Large intestine (tissue), 3 donors: ENCODE measurements around the gene BCAM. TPM values are rescaled to one million over a fixed set of nuclear protein-coding genes. Genes with fewer than 3 reads are reported as not detected.

ENCODE experiments used
- DNase-seq, 2 donors: peaks; one replicate each; pipeline versions ENCODE4 v3.0.0 to v3.0.0-alpha.2; 2013
- H3K27ac ChIP-seq: one replicate; pipeline ENCODE4 v1.5.1; 2013; ENCODE audit warnings: low read length
- H3K27me3 ChIP-seq: 2 replicates; pipeline ENCODE4 v1.6.1; 2013; ENCODE audit warnings: low read length; ENCODE audit not compliant: control insufficient read depth, insufficient read depth
- H3K36me3 ChIP-seq: 2 replicates; pipeline ENCODE4 v1.6.1; 2013; ENCODE audit warnings: low read length; ENCODE audit not compliant: control insufficient read depth, insufficient read depth
- H3K4me1 ChIP-seq: one replicate; pipeline ENCODE4 v1.6.1; 2013; ENCODE audit warnings: low read length; ENCODE audit not compliant: control insufficient read depth, insufficient read depth
- H3K4me3 ChIP-seq: one replicate; pipeline ENCODE4 v1.5.1; 2013; ENCODE audit warnings: low read length
- H3K9me3 ChIP-seq: one replicate; pipeline ENCODE4 v1.6.1; 2013; ENCODE audit warnings: mild to moderate bottlenecking, low read depth, low read length, moderate library complexity; ENCODE audit not compliant: control insufficient read depth
- WGBS: methylation state at CpG from one replicate; pipeline ENCODE4 v1.1.5; 2013; ENCODE audit warnings: low lambda C conversion rate; ENCODE audit not compliant: insufficient coverage; 5-methylcytosine and 5-hydroxymethylcytosine counted together
- polyA plus RNA-seq: library from polyadenylated mRNA; unstranded; fragments of 120-200 nt; gene quantifications from one replicate; pipeline ENCODE4 v1.2.1, GENCODE V29; 2013

The BCAM gene
- polyA plus RNA-seq, 1 donor, result 154 TPM

DNA sequence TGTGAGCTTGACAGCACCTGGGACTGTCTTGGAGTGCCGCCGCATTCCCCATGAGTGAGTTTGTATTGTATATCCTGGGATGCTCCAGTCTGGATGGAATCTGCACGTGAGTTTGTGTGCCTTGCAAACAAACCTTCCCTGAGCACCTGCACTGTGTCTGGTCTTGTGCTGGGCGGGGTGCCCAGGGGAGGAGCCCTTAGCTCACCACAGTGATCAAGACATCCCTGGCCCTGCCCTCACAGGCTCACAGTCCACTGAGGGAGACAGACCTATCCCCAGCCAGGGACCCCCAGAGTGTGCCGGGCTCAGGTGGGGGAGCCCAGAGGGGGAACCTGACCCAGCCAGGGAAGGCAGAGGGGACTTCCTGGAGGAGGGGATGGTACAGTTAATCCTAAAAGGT, 1.7 kb upstream of the BCAM start:
- no CpG with 5 or more reads among the region's 5 CpGs for WGBS
- H3K9me3 ChIP-seq, result no peaks in the 10 kb centered on the region
- H3K36me3 ChIP-seq, result peaks cover 11% of the 10 kb centered on the region
- DNase-seq, result peak; percentile 80 to 86
- H3K27ac ChIP-seq, result peak overlapping the region; percentile 62
- H3K4me3 ChIP-seq, result no peak overlapping the region
- H3K27me3 ChIP-seq, result no peaks in the 10 kb centered on the region
- H3K4me1 ChIP-seq, result peaks cover 31% of the 10 kb centered on the region

DNA sequence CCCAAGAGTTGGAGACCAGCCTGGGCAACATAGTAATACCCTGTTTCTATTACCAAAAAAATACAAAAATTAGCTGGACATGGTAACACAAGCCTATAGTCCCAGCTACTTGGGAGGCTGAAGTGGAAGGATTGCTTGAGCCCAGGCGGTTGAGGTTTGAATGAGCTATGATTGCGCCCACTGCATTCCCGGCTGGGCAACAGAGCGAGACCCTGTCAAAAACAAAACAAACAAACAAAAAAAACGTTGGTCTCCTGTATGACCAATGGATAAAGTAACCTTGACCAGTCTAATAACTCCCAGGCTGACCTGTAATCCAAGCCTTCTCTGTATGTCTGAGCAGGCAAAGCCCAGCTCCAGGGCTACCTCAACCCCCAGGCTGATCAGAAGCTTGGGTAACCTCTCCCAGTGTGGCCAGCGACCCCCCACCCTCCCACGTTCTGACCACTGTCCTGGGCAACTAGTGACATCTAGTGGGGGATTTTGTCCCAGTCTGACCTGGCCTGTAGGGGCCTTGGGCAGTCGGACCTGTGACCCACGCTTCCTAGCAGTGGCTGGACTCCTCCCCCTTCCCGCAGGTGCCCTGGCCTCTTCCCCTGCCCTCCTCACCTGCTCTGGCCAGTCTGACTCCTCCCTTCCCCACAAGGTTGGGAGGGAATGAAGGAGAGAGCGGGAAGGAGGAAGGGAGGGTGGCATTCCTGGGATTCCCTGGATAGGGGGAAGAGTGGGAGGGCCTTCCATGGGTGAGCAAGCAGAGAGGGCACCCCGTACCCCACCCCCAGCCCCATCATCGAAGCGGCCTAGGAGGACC, 1.0 kb upstream of the BCAM start:
- Histone ChIP-seq H3K9me3 (no peaks in the 10 kb centered on the region), H3K27me3 (no peaks in the 10 kb centered on the region), H3K27ac (peak overlapping the region; percentile 62), H3K4me3 (peak overlapping the region; percentile 47), H3K4me1 (peaks cover 37% of the 10 kb centered on the region), H3K36me3 (peaks cover 6% of the 10 kb centered on the region)
- WGBS, result no CpG with 5 or more reads among the region's 14 CpGs
- peak; percentile 49 to 63 for DNase-seq

DNA sequence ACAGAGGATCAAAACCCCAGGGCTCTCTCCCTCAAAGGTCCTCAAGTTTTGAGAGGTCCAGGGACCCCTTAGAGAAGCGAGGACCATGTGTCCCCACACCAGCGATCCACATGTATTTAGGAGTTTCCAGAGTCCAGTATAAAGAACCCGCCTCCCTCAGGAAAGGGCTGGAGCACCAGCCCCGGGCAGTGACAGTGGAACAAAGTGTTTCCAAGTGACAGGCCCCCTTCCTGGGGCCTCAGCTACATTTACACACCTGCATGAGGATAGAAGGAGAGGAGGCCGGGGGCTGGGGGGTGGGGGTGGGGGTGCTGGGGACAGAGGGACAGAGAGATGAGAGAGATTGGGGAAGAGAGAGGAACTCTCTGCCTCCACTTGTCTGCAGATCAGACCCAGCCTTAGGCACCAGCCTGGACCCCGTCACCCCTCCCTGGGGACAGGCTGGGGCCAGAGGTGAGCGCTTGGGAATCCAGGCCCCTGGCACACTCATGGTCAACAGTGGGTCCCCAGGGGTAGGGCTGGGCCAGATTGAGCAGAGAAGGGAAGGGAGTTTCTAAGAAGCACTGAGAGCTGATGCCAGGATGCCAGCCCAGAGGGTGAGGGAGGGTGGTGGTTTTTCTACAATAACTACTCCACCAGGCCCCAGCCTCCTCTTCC, 802 bp downstream of the BCAM start:
- peaks cover 18% of the 10 kb centered on the region for H3K36me3 ChIP-seq
- H3K9me3 ChIP-seq, result peaks cover 4% of the 10 kb centered on the region
- no peaks in the 10 kb centered on the region for H3K27me3 ChIP-seq
- H3K4me3 ChIP-seq, result peak overlapping the region; percentile 61
- peak in 1 of 2 donors; percentile 39 for DNase-seq
- no peak overlapping the region for H3K27ac ChIP-seq
- peaks cover 40% of the 10 kb centered on the region for H3K4me1 ChIP-seq
- WGBS, result no CpG with 5 or more reads among the region's 7 CpGs

DNA sequence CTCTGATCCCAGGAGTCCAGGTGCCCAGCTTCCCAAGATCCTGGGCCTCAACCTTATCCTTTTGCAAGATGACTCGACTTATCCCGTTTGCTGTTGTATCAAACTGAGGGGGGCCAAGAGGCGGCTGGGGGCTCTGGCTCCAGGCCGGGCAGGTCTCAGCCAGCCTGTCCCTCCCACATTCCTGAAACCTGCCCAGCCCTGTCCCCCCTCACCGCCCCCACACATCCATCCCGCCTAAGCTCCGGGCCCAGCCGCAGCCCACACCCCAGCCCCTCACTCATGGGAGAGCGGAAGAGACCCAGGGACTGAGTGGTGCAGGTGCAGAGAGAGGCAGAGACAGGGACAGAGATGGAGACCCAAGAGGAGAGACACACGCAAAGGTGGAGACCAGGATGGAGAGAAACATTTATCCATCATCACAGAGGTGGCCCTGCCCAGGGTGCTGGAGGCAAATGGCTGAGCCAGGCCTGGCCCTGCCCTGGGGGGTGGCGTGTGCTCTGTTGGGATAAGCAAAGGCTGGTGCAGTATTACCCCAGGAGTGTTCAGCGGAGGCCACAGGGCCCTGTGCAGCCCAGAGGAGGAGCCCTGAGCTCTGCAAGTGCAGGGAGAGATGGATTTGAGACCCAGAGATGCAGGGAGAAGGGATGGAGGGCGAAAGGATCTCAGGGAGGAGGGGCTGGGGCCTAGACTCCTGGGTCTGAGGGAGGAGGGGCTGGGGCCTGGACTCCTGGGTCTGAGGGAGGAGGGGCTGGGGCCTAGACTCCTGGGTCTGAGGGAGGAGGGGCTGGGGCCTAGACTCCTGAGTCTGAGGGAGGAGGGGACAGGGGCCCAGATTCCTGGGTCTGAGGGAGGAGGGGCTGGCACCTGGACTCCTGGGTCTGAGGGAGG, 1.6 kb downstream of the BCAM start:
- H3K4me3 ChIP-seq, result no peak overlapping the region
- DNase-seq, result no peak
- no CpG with 5 or more reads among the region's 13 CpGs for WGBS
- peaks cover 40% of the 10 kb centered on the region for H3K4me1 ChIP-seq
- H3K27me3 ChIP-seq, result no peaks in the 10 kb centered on the region
- H3K27ac ChIP-seq, result no peak overlapping the region
- H3K9me3 ChIP-seq, result peaks cover 4% of the 10 kb centered on the region
- H3K36me3 ChIP-seq, result peaks cover 25% of the 10 kb centered on the region

DNA sequence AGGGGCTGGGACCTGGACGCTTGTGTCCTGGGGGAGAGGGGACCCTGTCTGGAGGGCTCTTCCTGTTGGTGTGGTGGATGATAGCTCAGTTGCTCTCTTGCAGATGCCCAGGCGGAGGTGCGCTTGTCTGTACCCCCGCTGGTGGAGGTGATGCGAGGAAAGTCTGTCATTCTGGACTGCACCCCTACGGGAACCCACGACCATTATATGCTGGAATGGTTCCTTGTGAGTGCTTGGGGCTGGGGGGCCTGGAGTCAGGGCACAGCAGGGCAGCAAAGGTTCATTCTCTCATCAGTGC, 2.2 kb downstream of the BCAM start:
- no peak overlapping the region for H3K4me3 ChIP-seq
- peaks cover 26% of the 10 kb centered on the region for H3K36me3 ChIP-seq
- peaks cover 40% of the 10 kb centered on the region for H3K4me1 ChIP-seq
- DNase-seq, result no peak
- no peak overlapping the region for H3K27ac ChIP-seq
- peaks cover 4% of the 10 kb centered on the region for H3K9me3 ChIP-seq
- no CpG with 5 or more reads among the region's 7 CpGs for WGBS
- H3K27me3 ChIP-seq, result no peaks in the 10 kb centered on the region

DNA sequence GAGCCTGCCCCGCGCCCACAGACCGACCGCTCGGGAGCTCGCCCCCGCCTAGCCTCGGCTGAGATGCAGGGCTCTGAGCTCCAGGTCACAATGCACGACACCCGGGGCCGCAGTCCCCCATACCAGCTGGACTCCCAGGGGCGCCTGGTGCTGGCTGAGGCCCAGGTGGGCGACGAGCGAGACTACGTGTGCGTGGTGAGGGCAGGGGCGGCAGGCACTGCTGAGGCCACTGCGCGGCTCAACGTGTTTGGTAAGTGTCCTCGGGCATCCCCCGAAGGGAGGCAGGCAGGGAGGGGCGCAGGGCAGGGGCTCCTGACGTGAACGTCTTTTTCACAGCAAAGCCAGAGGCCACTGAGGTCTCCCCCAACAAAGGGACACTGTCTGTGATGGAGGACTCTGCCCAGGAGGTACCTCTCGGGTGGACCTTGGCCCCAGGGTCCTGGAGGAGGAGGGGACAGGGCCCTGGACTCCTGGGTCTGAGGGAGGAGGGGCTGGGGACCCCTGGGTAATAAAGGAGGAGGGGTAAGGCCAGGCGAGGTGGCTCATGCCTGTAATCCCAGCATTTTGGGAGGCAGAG, 3.3 kb downstream of the BCAM start:
- Histone ChIP-seq H3K27me3 (no peaks in the 10 kb centered on the region), H3K9me3 (peaks cover 4% of the 10 kb centered on the region), H3K36me3 (peaks cover 26% of the 10 kb centered on the region), H3K4me3 (no peak overlapping the region), H3K27ac (no peak overlapping the region), H3K4me1 (peaks cover 40% of the 10 kb centered on the region)
- peak in 1 of 2 donors; percentile 42 for DNase-seq
- no CpG with 5 or more reads among the region's 28 CpGs for WGBS

DNA sequence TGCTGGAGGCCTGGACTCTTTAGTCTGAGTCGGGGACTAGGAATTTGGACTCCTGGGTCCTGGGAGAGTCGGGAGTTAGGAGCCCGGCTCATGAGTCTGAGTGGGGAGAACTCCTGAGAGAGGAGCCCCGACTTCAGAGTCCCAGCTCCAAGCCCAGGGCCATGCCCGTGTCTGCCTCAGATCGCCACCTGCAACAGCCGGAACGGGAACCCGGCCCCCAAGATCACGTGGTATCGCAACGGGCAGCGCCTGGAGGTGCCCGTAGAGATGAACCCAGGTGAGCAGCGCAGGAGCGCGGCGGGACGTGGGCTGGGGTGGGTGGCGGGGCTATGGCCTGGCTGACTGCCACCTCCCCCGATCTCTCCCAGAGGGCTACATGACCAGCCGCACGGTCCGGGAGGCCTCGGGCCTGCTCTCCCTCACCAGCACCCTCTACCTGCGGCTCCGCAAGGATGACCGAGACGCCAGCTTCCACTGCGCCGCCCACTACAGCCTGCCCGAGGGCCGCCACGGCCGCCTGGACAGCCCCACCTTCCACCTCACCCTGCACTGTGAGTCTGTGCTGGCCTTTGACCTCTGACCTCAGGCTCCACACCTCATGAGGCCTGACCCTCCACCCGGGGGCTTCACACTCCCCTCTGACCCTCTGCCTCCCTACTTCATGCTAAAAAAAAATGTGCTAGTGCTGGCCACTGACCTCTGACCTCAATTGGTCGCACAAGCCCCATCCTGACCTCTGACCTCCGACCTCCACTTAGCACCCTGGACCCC, 4.4 kb downstream of the BCAM start:
- Histone ChIP-seq H3K27me3 (no peaks in the 10 kb centered on the region), H3K4me3 (no peak overlapping the region), H3K4me1 (peaks cover 37% of the 10 kb centered on the region), H3K27ac (no peak overlapping the region), H3K9me3 (peaks cover 4% of the 10 kb centered on the region), H3K36me3 (peaks cover 26% of the 10 kb centered on the region)
- DNase-seq, result no peak
- WGBS, result 67% methylated on average over 2 of the region's 38 CpGs

DNA sequence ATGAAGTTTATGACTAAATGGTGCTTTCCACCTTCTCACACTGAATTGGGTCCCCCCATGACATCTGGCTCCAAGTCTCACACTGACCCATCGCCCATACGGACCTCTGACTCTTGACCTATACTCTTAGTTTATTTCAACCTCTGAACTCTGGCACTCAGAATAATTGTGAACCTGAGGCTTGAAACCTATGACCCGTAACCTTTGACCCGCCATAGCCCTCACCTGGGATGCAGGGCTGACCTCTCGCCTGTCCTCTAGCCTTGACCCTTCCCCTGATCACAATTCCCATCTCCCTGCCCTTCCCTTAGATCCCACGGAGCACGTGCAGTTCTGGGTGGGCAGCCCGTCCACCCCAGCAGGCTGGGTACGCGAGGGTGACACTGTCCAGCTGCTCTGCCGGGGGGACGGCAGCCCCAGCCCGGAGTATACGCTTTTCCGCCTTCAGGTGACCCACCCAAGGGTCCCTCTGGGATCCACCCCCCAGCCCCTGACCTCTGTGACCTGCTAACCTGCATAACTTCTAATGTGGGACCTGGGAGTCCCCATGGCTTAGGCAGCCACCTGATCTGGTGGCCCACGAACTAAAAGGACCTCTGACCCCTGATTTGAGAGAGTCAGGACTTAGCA, 5.1 kb downstream of the BCAM start:
- peaks cover 26% of the 10 kb centered on the region for H3K36me3 ChIP-seq
- H3K4me3 ChIP-seq, result no peak overlapping the region
- no CpG with 5 or more reads among the region's 16 CpGs for WGBS
- H3K27me3 ChIP-seq, result no peaks in the 10 kb centered on the region
- peaks cover 4% of the 10 kb centered on the region for H3K9me3 ChIP-seq
- no peak overlapping the region for H3K27ac ChIP-seq
- H3K4me1 ChIP-seq, result peaks cover 39% of the 10 kb centered on the region
- no peak for DNase-seq

DNA sequence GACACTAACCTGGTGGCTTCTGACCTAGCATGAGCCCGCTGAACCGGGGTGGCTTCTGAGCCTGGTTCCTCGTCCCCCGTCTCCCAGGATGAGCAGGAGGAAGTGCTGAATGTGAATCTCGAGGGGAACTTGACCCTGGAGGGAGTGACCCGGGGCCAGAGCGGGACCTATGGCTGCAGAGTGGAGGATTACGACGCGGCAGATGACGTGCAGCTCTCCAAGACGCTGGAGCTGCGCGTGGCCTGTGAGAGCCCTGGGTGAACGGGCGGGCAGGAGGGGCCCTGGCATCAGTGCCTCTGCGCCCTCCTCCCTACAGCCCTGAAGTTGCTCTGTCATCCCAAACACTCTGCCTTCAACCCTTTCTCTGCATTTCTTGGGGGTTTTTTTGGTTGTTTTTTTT, 5.6 kb downstream of the BCAM start:
- peaks cover 30% of the 10 kb centered on the region for H3K36me3 ChIP-seq
- WGBS, result 80% methylated on average over 1 of the region's 17 CpGs
- H3K27ac ChIP-seq, result no peak overlapping the region
- no peak for DNase-seq
- peaks cover 4% of the 10 kb centered on the region for H3K9me3 ChIP-seq
- H3K27me3 ChIP-seq, result no peaks in the 10 kb centered on the region
- peaks cover 39% of the 10 kb centered on the region for H3K4me1 ChIP-seq
- H3K4me3 ChIP-seq, result no peak overlapping the region
